Uterus (tissue), 2 donors: Measurements from ENCODE around the gene DNMT3A.

ENCODE experiments used
- CTCF ChIP-seq, 4 experiments: fragments of 200-600 bp in 2 of 4; fragments of 450-650 bp in 2 of 4; sonication (generic) in 2 of 4; IDR thresholded peaks; one replicate each; pipeline ENCODE4 v1.5.1; 2016 to 2019; ENCODE audit warnings: antibody characterized with exemption in 4 of 4, mild to moderate bottlenecking in 2 of 4, moderate library complexity in 1 of 4
- POLR2A ChIP-seq, 2 donors: fragments of 450-650 bp; IDR thresholded peaks; one replicate each; pipeline ENCODE4 v1.6.1; 2016; ENCODE audit warnings: antibody characterized with exemption in 2 of 2, mild to moderate bottlenecking in 1 of 2, moderate library complexity in 1 of 2

GRCh38 chr2:25275575-25275965 lies 66.2 kb downstream of the DNMT3A start:
- TF ChIP-seq CTCF (IDR thresholded peaks at IDR 0.05) = no peak
- TF ChIP-seq POLR2A (IDR thresholded peaks at IDR 0.05) = no peak
